HepG2 (cell line): ENCODE measurements around the gene KCTD13. TPM values are rescaled to one million over a fixed set of nuclear protein-coding genes. Genes with fewer than 3 reads are reported as not detected.

Experiments used
- ARNT ChIP-seq: fragments of 450-650 bp; IDR thresholded peaks from 2 replicates; pipeline ENCODE4 v1.6.1; 2017
- ATF3 ChIP-seq: sonication (generic); formaldehyde crosslinking; IDR thresholded peaks from 2 replicates; pipeline ENCODE4 v1.4.0; 2020; ENCODE audit warnings: missing genetic modification reagents
- GATA4 ChIP-seq: sonication (generic); IDR thresholded peaks from 2 replicates; pipeline ENCODE4 v1.6.1; 2016; ENCODE audit warnings: antibody characterized with exemption, low read depth, borderline replicate concordance
- GFI1 ChIP-seq: sonication (generic); formaldehyde crosslinking; IDR thresholded peaks from 2 replicates; pipeline ENCODE4 v1.5.0; 2020; ENCODE audit warnings: missing genetic modification reagents, mild to moderate bottlenecking, borderline replicate concordance
- GPN1 ChIP-seq: sonication (generic); formaldehyde crosslinking; IDR thresholded peaks from 2 replicates; pipeline ENCODE4 v1.5.1; 2020; ENCODE audit warnings: missing genetic modification reagents, borderline replicate concordance
- ISX ChIP-seq: sonication (generic); formaldehyde crosslinking; conservative IDR thresholded peaks from 2 replicates; pipeline ENCODE4 v1.5.0; 2020; ENCODE audit warnings: missing genetic modification reagents
- MIER2 ChIP-seq: IDR thresholded peaks from 2 replicates; pipeline ENCODE4 v1.6.1; 2016; ENCODE audit warnings: missing biosample characterization, missing genetic modification reagents
- NFAT5 ChIP-seq: sonication (generic); formaldehyde crosslinking; IDR thresholded peaks from 2 replicates; pipeline ENCODE4 v1.4.0; 2020; ENCODE audit warnings: missing genetic modification reagents
- PRDM4 ChIP-seq: sonication (generic); formaldehyde crosslinking; IDR thresholded peaks from 2 replicates; pipeline ENCODE4 v1.9.0; 2021; ENCODE audit warnings: missing genetic modification reagents, borderline replicate concordance
- RARG ChIP-seq: sonication (generic); formaldehyde crosslinking; IDR thresholded peaks from 2 replicates; pipeline ENCODE4 v1.4.0; 2020; ENCODE audit warnings: low read depth, mild to moderate bottlenecking, missing genetic modification reagents
- RFX3 ChIP-seq: IDR thresholded peaks from 2 replicates; pipeline ENCODE4 v1.6.1; 2016; ENCODE audit warnings: missing biosample characterization, missing genetic modification reagents
- RXRB ChIP-seq: IDR thresholded peaks from 2 replicates; pipeline ENCODE4 v1.6.1; 2016; ENCODE audit warnings: borderline replicate concordance, missing genetic modification reagents, missing compliant biosample characterization
- SMAD9 ChIP-seq: sonication (generic); formaldehyde crosslinking; IDR thresholded peaks from 2 replicates; pipeline ENCODE4 v1.5.1; 2020; ENCODE audit warnings: mild to moderate bottlenecking, missing genetic modification reagents
- SYNCRIP ChIP-seq: fragments of 200-400 bp; formaldehyde crosslinking; IDR thresholded peaks from 2 replicates; pipeline ENCODE4 v1.6.1; 2018; ENCODE audit warnings: mild to moderate bottlenecking, low read depth, low read length; ENCODE audit not compliant: insufficient read depth
- WIZ ChIP-seq: sonication (generic); formaldehyde crosslinking; IDR thresholded peaks from 2 replicates; pipeline ENCODE4 v1.5.1; 2020; ENCODE audit warnings: mild to moderate bottlenecking, missing genetic modification reagents
- XBP1 ChIP-seq: sonication (generic); formaldehyde crosslinking; IDR thresholded peaks from 2 replicates; pipeline ENCODE4 v1.5.0; 2020; ENCODE audit warnings: missing genetic modification reagents
- ZNF234 ChIP-seq: sonication (generic); formaldehyde crosslinking; conservative IDR thresholded peaks from 2 replicates; pipeline ENCODE4 v1.5.1; 2020; ENCODE audit warnings: mild to moderate bottlenecking, missing genetic modification reagents
- ZNF577 ChIP-seq: sonication (generic); formaldehyde crosslinking; IDR thresholded peaks from 2 replicates; pipeline ENCODE4 v1.4.0; 2020; ENCODE audit warnings: mild to moderate bottlenecking, low read depth, missing genetic modification reagents, borderline replicate concordance
- ZNF788 ChIP-seq: sonication (generic); formaldehyde crosslinking; IDR thresholded peaks from 2 replicates; pipeline ENCODE4 v1.5.0; 2020; ENCODE audit warnings: mild to moderate bottlenecking, missing genetic modification reagents, borderline replicate concordance
- polyA plus RNA-seq, 8 experiments: library from polyadenylated mRNA; depleted of rRNA in 3 of 8; stranded (reverse) in 7 of 8; unstranded in 1 of 8; fragments of >200 nt; fragmentation: Illumina TruSeq in 4 of 8; extraction: Trizol in 4 of 8; gene quantifications; 2 replicates each; pipeline versions ENCODE4 v1.2.1 to v1.2.3, GENCODE V29; 2011 to 2016; ENCODE audit warnings: low read depth in 4 of 8, missing spikeins in 1 of 8, mixed read lengths in 1 of 8; ENCODE audit not compliant: insufficient read depth in 1 of 8
- total RNA-seq, 5 experiments: library from RNA; depleted of rRNA; stranded (reverse); fragments of >200 nt; fragmentation: Illumina TruSeq; extraction: Trizol; gene quantifications; 2 replicates each; pipeline ENCODE4 v1.2.3, GENCODE V29; 2016; ENCODE audit warnings: low read depth in 1 of 5

Gene KCTD13
- total and polyA plus RNA-seq, 2 of the 13 experiments (the other 11 are each of a cell fraction or from before 2014, with no cell fraction given) = 6.3 to 14.7 TPM

GRCh38 chr16:29925781-29926710 is at the start of gene KCTD13 (continued):
- TF ChIP-seq NFAT5 (CRISPR knock-in tag) (peak; percentile 82), GFI1 (peak; percentile 76), GPN1 (peak; percentile 55; the same call in 1 of the 2 replicates), MIER2 (CRISPR knock-in tag) (no peak; the same call in 1 of the 2 replicates), RFX3 (CRISPR knock-in tag) (no peak), SMAD9 (CRISPR knock-in tag) (peak; percentile 19; the same call in 1 of the 2 replicates), RXRB (CRISPR knock-in tag) (peak; percentile 59; the same call in 1 of the 2 replicates), XBP1 (CRISPR knock-in tag) (no peak; the same call in 1 of the 2 replicates), RARG (no peak), ZNF788 (CRISPR knock-in tag) (peak; percentile 80), ZNF577 (CRISPR knock-in tag) (no peak), ARNT (no peak), GATA4 (peak; percentile 40; the same call in 1 of the 2 replicates), PRDM4 (CRISPR knock-in tag) (peak; percentile 34; the same call in 1 of the 2 replicates), SYNCRIP (no peak), WIZ (CRISPR knock-in tag) (peak; percentile 83; the same call in 1 of the 2 replicates), ATF3 (CRISPR knock-in tag) (no peak), ZNF234 (CRISPR knock-in tag) (peak; percentile 83; the same call in 1 of the 2 replicates), ISX (peak; percentile 91; the same call in 1 of the 2 replicates)
